Esophagus (tissue), 2 donors: ENCODE results near the gene IFNAR1. TPM values are rescaled to one million over a fixed set of nuclear protein-coding genes. Genes with fewer than 3 reads are reported as not detected.
A peak's percentile ranks its signal among the peaks of the same experiment; 100 is the strongest.
"Not testable (repeated sequence)": the region's sequence is repeated elsewhere in the genome, so short reads cannot be mapped to it uniquely, and the experiment has no call there.

Experiments
- H3K27ac ChIP-seq, 2 donors: one replicate each; pipeline ENCODE4 v1.5.1; 2013; ENCODE audit warnings: low read depth in 2 of 2, mild to moderate bottlenecking in 2 of 2, inconsistent platforms in 1 of 2, low read length in 1 of 2, moderate library complexity in 1 of 2
- H3K27me3 ChIP-seq, 2 donors: one replicate each; pipeline ENCODE4 v1.6.1; 2013; ENCODE audit warnings: low read length in 2 of 2, control low read depth in 1 of 2, mild to moderate bottlenecking in 1 of 2; ENCODE audit not compliant: insufficient read depth in 2 of 2, control insufficient read depth in 1 of 2
- H3K36me3 ChIP-seq, 2 donors: one replicate each; pipeline ENCODE4 v1.6.1; 2013; ENCODE audit warnings: low read length in 1 of 2; ENCODE audit not compliant: control insufficient read depth in 2 of 2, insufficient read depth in 2 of 2
- H3K4me1 ChIP-seq, 2 donors: one replicate each; pipeline ENCODE4 v1.6.1; 2013; ENCODE audit warnings: low read length in 1 of 2; ENCODE audit not compliant: control insufficient read depth in 2 of 2, insufficient read depth in 2 of 2
- H3K4me3 ChIP-seq, 2 donors: one replicate each; pipeline ENCODE4 v1.5.1; 2013; ENCODE audit warnings: low read length in 2 of 2, mild to moderate bottlenecking in 2 of 2, low read depth in 1 of 2, moderate library complexity in 1 of 2
- H3K9me3 ChIP-seq, 2 donors: one replicate each; pipeline ENCODE4 v1.6.1; 2013; ENCODE audit warnings: mild to moderate bottlenecking in 2 of 2, low read depth in 1 of 2, low read length in 1 of 2, moderate library complexity in 1 of 2; ENCODE audit not compliant: control insufficient read depth in 2 of 2, insufficient read depth in 1 of 2
- WGBS, 2 donors: extraction: QIAGEN DNeasy Blood & Tissue Kit; methylation state at CpG; one replicate each; pipeline ENCODE4 v1.1.7; 2013; 5-methylcytosine and 5-hydroxymethylcytosine counted together
- polyA plus RNA-seq, 2 donors: library from polyadenylated mRNA; stranded (reverse); fragments of 200-250 nt; gene quantifications; one replicate each; pipeline ENCODE4 v1.2.3, GENCODE V29; 2013
- donor health status: healthy with polysubstance abuse.
- donor health status: Bipolar disorder and iron deficiency.

The IFNAR1 gene
- polyA plus RNA-seq, 2 donors = 9.0 to 14.1 TPM

DNA sequence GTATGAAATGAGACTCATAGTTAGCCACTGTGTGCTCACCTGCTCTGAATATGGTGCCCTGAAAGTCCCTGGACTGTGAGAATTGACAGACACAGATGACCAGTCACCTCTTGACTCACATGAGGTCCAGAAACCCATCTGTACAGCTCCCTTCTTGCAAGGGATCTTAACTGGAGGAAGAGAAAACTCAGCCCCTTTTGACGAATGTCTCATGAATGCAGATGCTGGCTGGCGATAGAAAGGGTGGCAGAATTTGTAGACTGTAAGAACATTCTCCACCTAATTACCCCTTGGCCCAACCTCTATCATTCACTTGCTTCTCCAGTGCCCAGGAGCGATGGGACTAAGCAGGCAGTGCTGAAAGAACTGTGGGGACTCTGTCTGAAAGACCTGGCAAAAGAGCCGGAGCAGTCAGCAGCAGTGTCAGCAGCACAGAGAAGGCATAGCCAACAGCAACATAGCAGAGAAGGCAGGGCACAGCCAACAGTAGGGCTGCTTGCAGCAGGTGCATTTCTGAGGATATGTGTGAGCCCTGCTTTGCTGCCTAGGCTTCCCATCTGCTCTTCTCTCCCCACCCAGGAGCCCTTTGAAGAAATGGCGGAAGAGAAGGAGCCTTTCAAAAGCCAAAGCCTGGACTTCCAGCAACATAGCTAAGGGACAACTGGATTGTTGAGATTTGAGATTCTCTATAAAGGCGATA, 52.6 kb downstream of the IFNAR1 start:
- Histone ChIP-seq H3K36me3 (no peaks in the 10 kb centered on the region), H3K27ac (no peak overlapping the region), H3K27me3 (no peaks in the 10 kb centered on the region), H3K4me3 (no peak overlapping the region), H3K4me1 (peaks cover 2 to 9% of the 10 kb centered on the region in 2 donors), H3K9me3 (no peaks in the 10 kb centered on the region)
- WGBS, 2 donors = 88 to 91% methylated on average over 6 of the region's 6 CpGs

DNA sequence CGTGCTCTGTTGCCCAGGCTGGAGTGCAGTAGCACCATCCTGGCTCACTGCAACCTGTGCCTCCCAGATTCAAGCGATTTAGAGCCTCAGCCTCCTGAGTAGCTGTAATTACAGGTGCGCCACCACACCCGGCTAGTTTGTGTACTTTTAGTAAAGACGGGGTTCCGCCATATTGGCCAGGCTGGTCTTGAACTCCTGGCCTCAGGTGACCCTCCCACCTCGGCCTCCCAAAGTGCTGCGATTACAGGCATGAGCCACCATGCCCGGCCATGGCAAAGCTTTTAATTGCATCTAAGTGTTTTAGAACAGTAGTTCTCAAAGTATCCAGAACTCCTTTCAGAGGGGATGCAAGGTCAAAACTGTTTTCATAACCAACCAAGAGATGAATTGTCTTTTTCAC, 53.3 kb downstream of the IFNAR1 start:
- H3K4me1 ChIP-seq = peaks cover 2 to 16% of the 10 kb centered on the region in 2 donors
- H3K36me3 ChIP-seq = no peaks in the 10 kb centered on the region
- no peak overlapping the region for H3K4me3 ChIP-seq
- H3K27me3 ChIP-seq = no peaks in the 10 kb centered on the region
- WGBS, 2 donors = 90 to 92% methylated on average over 9 of the region's 9 CpGs
- no peaks in the 10 kb centered on the region for H3K9me3 ChIP-seq
- no peak overlapping the region for H3K27ac ChIP-seq

DNA sequence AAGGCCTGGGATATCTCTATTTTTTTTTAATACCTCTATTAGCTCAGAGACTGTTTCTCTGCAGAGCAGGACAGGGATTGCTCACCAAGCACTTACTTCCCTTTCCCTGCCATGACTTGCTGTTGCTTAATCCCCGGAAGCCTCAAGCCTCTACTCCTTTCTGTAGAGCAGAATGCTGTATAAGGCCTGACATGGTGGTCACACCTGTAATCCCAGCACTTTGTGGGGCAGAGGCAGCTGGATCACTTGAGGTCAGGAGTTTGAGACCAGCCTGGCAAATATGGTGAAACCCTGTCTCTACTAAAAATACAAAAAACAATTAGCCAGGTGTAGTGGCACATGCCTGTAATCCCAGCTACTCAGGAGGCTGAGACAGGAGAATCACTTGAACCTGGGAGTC, 55.2 kb downstream of the IFNAR1 start:
- H3K4me3 ChIP-seq, H3K36me3 ChIP-seq, H3K9me3 ChIP-seq, H3K27me3 ChIP-seq: not testable (repeated sequence)
- H3K4me1 ChIP-seq = peaks cover 2 to 17% of the 10 kb centered on the region in 2 donors
- 26 to 47% methylated on average over 1 of the region's 1 CpG for WGBS, 2 donors
- peak overlapping the region; percentile 77 to 97 for H3K27ac ChIP-seq

DNA sequence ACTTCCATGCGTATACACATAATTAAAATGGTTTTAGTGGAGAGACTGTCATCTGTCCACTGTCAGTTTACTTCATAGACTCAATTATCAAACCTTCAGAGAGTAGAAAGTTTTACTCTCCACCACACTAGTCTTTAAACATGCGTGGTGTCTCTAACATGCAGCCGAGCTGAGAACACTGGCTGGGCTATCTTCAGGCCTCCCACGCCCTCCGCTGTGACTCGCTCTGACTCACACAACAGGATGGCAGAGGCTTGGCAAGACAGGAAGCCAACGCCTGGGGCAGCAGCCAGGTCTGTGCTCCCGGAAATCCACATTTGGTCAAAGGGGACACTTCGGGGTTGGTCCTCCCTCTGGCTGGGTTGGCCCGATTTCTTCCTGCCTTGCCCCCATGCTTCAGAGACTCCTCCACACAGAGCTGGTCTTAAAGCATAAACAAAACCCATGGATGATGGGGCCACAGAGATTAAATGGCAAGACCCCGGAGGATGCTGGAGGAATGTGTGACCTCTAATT, 55.8 kb downstream of the IFNAR1 start:
- 9 to 18% methylated on average over 11 of the region's 11 CpGs for WGBS, 2 donors
- Histone ChIP-seq H3K36me3 (no peaks in the 10 kb centered on the region), H3K9me3 (no peaks in the 10 kb centered on the region), H3K4me3 (no peak overlapping the region), H3K4me1 (peaks cover 2 to 17% of the 10 kb centered on the region in 2 donors), H3K27ac (peak overlapping the region; percentile 77 to 97), H3K27me3 (no peaks in the 10 kb centered on the region)

DNA sequence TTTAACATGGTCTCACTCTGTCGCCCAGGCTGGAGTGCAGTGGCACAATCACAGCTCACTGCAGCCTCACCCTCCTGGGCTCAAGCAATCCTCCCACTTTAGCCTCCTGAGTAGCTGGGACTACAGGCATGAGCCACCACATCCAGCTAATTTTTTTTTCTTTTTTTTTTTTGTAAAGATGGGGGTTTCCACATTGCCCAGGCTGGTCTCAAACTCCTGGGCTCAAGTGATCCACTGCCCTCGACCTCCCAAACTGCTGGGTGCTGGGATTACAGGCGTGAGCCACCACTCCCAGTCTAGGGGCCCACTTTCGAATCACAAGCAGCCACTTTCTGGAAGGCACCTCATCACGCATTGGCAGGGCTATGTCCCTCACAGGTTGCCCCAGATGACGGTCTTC, 56.6 kb downstream of the IFNAR1 start:
- Histone ChIP-seq H3K27ac (peak overlapping the region in 1 of 2 donors; percentile 61), H3K4me1 (peaks cover 2 to 17% of the 10 kb centered on the region in 2 donors)
- H3K4me3 ChIP-seq, H3K27me3 ChIP-seq, H3K9me3 ChIP-seq, H3K36me3 ChIP-seq: not testable (repeated sequence)
- 82 to 87% methylated on average over 6 of the region's 6 CpGs for WGBS, 2 donors

DNA sequence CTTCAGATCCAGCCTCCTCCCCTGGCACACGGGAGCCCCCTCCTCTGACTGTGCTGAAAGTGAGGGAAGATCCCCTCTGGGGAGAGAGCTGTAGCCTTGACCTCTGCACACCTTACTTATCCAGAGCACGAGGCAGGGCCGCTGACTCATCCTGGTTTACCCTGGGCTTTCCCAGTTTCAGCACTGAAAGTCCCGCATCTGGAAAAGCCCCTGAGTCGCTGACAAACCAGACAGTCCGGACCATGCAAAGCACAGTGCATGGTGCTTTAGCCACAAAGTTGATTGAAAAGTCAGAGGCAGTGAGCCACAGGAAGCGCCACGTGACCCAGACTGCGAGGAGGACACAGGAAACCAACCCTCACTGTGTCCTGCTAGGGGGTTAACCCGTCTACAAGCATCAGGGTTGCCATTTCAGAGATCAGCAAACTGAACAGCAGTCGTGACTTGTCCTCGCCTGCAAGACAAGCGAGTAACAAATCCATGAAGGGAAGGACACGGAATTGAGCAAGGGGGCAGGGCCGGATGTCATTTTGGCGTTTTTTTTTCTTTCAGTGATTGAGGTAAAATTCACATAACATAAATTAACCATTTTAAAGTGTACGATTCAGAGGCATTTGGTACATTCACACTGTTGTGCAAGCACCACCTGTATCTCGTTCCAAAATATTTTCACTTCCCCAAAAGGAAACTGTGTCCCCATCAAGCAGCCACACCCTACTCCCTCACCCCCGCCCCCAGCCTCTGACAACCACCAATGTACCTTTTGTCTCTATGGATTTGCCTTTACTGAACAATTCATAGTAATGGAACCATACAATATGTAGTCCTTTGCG, 58.5 kb downstream of the IFNAR1 start:
- WGBS, 2 donors = 20% methylated on average over 19 to 20 of the region's 20 CpGs
- peaks cover 2 to 17% of the 10 kb centered on the region in 2 donors for H3K4me1 ChIP-seq
- no peaks in the 10 kb centered on the region for H3K27me3 ChIP-seq
- H3K36me3 ChIP-seq = no peaks in the 10 kb centered on the region
- no peaks in the 10 kb centered on the region for H3K9me3 ChIP-seq
- H3K27ac ChIP-seq = peak overlapping the region; percentile 92 to 96
- no peak overlapping the region for H3K4me3 ChIP-seq

DNA sequence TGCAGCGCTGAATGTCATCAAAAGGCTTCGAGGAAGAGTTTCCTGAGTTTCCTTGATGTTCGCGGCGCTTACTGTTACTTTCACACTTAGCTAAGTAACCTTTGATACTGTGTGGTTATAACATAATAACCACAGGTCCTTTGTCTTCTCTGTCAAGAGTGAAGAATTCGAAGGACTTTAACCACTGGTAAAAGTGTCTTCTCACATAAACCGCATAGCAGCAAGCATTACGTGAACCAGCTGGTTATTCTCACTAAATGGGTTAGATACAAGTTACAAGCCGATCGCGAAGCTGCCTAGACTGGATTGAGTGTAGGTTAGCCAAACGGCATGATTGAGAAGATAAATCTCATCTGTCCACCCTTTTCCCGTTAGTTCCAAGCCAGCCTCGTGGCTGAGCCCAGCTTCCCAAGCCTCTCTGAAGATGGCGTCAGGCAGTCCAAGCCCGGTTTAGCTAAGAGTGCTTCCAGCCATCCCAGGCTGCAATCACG, 60.1 kb downstream of the IFNAR1 start:
- no peak overlapping the region for H3K4me3 ChIP-seq
- 74 to 78% methylated on average over 17 of the region's 17 CpGs for WGBS, 2 donors
- no peaks in the 10 kb centered on the region for H3K9me3 ChIP-seq
- no peaks in the 10 kb centered on the region for H3K27me3 ChIP-seq
- H3K4me1 ChIP-seq = peaks cover 2 to 17% of the 10 kb centered on the region in 2 donors
- no peaks in the 10 kb centered on the region for H3K36me3 ChIP-seq
- no peak overlapping the region for H3K27ac ChIP-seq

DNA sequence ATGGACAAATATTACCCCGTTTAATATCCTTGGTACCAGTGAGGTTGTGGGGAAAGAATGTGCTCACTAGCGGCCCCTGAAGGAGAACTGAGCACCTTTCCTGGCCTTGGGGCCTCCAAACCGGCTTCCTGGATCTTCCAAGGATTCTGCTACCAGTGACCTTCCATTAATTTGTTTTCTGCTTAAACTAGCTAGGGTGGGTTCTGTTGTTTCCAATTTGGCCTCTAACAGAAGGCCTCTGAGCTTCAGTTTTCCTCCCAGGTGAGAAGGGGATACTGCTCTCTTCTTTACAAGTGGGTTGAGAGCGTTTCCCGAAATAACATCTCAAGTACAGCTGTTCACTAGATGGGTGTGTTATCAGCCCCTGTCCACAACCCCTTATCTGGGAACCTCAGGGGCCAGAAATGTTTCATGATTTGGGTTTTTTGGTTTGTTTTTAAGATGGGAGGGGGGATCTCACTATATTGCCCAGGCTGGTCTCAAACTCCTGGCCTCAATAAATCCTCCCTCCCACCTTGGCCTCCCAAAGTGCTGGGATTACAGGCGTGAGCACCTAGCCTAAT, 61.5 kb downstream of the IFNAR1 start:
- 85 to 86% methylated on average over 6 of the region's 6 CpGs for WGBS, 2 donors
- no peaks in the 10 kb centered on the region for H3K27me3 ChIP-seq
- peaks cover 2 to 14% of the 10 kb centered on the region in 2 donors for H3K4me1 ChIP-seq
- H3K9me3 ChIP-seq = no peaks in the 10 kb centered on the region
- H3K4me3 ChIP-seq = no peak overlapping the region
- no peak overlapping the region for H3K27ac ChIP-seq
- no peaks in the 10 kb centered on the region for H3K36me3 ChIP-seq

DNA sequence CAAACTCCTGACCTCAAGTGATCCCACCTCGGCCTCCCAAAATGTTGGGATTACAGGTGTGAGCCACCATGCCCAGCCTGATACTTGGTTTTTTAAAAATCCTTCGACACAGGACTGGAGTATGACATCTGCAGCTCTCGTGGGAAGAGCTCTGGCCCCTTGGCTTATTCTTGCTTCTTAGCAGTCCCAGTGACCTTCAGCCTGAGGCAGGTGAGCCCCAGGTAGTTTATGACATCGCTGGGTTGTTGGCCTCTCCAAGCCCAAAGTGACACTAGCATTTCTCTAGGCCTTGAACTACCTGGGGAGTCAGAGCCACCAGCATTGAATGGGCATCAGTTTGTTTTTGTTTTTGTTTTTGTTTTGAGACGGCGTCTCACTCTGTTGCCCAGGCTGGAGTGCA, 62.5 kb downstream of the IFNAR1 start:
- Histone ChIP-seq H3K27ac (no peak overlapping the region), H3K36me3 (no peaks in the 10 kb centered on the region), H3K4me1 (peaks cover 0 to 10% of the 10 kb centered on the region in 2 donors), H3K9me3 (no peaks in the 10 kb centered on the region), H3K27me3 (no peaks in the 10 kb centered on the region), H3K4me3 (no peak overlapping the region)
- 90 to 98% methylated on average over 6 of the region's 6 CpGs for WGBS, 2 donors
